ENCODE data around the gene ZNF821. TPM values are rescaled to one million over a fixed set of nuclear protein-coding genes. Genes with fewer than 3 reads are reported as not detected.

Gene ZNF821
- total and polyA plus RNA-seq, 10 of the 15 experiments (the other 5 are each of a cell fraction or from before 2014, with no cell fraction given): 0.82 to 9.9 (median 6.8) TPM

GRCh38 chr16:71846431-71846830 is 37.6 kb downstream of the ZNF821 start:
- in situ Hi-C loops (cut with MboI) (no loop called here), intact Hi-C loops (cut with micrococcal nuclease; ENCODE audit: unreplicated experiment) (no loop called here)
- SMC1A ChIA-PET (ENCODE audit: uncharacterized antibody, unreplicated experiment): interaction anchor here (1.0 to 2.3 kb wide), 5 partner anchors 11 to 79 kb away, joined by 3 to 19 read pairs (median 10); partner anchors contain the start of genes AP1G1 and ZNF821
- H3K27me3 ChIP-seq (replicated peaks in 1 of 2; ENCODE audit: control insufficient read depth in 2 of 2, insufficient read depth in 2 of 2, low read length in 1 of 2): no peaks in the 10 kb centered on the region
- H3K79me2 ChIP-seq (ENCODE audit: control insufficient read depth, insufficient read depth, low read length): peaks cover 27% of the 10 kb centered on the region
- POLR2A ChIA-PET: interaction anchor here (0.6 to 2.4 kb wide), 7 partner anchors 9 to 38 kb away, joined by 3 to 14 read pairs (median 4); partner anchors contain the start of gene ZNF821
- WGBS (ENCODE audit: insufficient coverage, insufficient replicate concordance, low lambda C conversion rate, missing lambda C conversion rate): 1% methylated on average over 20 of the region's 20 CpGs
- TF ChIP-seq RUNX3 (IDR thresholded peaks at IDR 0.05; ENCODE audit: low read length) (peak; percentile 15; the same call in 1 of the 2 replicates), CEBPZ (IDR thresholded peaks at IDR 0.05; ENCODE audit: low read depth, low read length) (no peak)
- H3K36me3 ChIP-seq (ENCODE audit: control insufficient read depth in 2 of 2, insufficient read depth in 2 of 2, low read length in 1 of 2): peaks cover 20 to 26% of the 10 kb centered on the region in 2 experiments; a peak in 3 of 4 replicates
- H3K4me1 ChIP-seq (ENCODE audit: control insufficient read depth, insufficient read depth, low read length): peaks cover 44% of the 10 kb centered on the region
- H3K4me2 ChIP-seq (ENCODE audit: control insufficient read depth, insufficient read depth): peak overlapping the region; percentile 95
- H2AFZ ChIP-seq (ENCODE audit: control insufficient read depth, low read depth, low read length): peak overlapping the region; percentile 61
- no peak for DNase-seq (ENCODE audit: low read depth, low spot score)
- RAD21 ChIA-PET (ENCODE audit: unreplicated experiment): interaction anchor here (0.9 to 6.0 kb wide), 4 partner anchors 29 to 45 kb away, joined by 3 to 53 read pairs (median 25); partner anchors contain the start of genes AP1G1 and ZNF821
- ATAC-seq: peak; percentile 4; the same call in 2 of the 3 replicates
- BruUV-seq (replicated peaks): no TSS peak
- FAIRE-seq: no peak
- H4K20me1 ChIP-seq (ENCODE audit: control insufficient read depth, insufficient read depth): no peaks in the 10 kb centered on the region
- H3K9me3 ChIP-seq (replicated peaks; ENCODE audit: control insufficient read depth, insufficient read depth, low read length): no peaks in the 10 kb centered on the region
- CTCF ChIA-PET: interaction anchor here (1.0 to 1.3 kb wide), 4 partner anchors 29 to 38 kb away, joined by 3 to 6 read pairs (median 4); partner anchors contain the start of gene AP1G1
- H3K9ac ChIP-seq (ENCODE audit: control insufficient read depth, insufficient read depth, low read length): peak overlapping the region; percentile 95
- H3K4me3 ChIP-seq: peak overlapping the region; percentile 92
- peak overlapping the region; percentile 90 for H3K27ac ChIP-seq (ENCODE audit: control insufficient read depth, insufficient read depth)

Measured in GM12878 (cell line).